AG08396 (cell line): ENCODE measurements around the gene PRDM15.

Experiments used
- DNase-seq: peaks from one replicate; pipeline ENCODE4 v3.0.0; 2012; ENCODE audit warnings: low spot score, mixed read lengths

The PRDM15 gene

GRCh38 chr21:41879190-41879998 is at the start of gene PRDM15:
TSS of gene PRDM15 (minus strand) at chr21:41879344. CDS start at chr21:41860363, 18,981 bp downstream.
- DNase-seq = peak; percentile 90

- no peak for DNase-seq
Measured at GRCh38 chr21:41928621-41929220, 49.6 kb upstream of the PRDM15 start.

- no peak for DNase-seq
Measured at GRCh38 chr21:41927727-41928409, 48.7 kb upstream of the PRDM15 start.

- DNase-seq = no peak
Measured at GRCh38 chr21:41926807-41927171, 47.6 kb upstream of the PRDM15 start.

GRCh38 chr21:41926117-41926806 is 47.1 kb upstream of the PRDM15 start:
- DNase-seq = peak; percentile 61

GRCh38 chr21:41925767-41926116 is 46.6 kb upstream of the PRDM15 start:
- no peak for DNase-seq

GRCh38 chr21:41924368-41924754 is 45.2 kb upstream of the PRDM15 start:
- peak; percentile 55 for DNase-seq

GRCh38 chr21:41923631-41924367 is 44.7 kb upstream of the PRDM15 start:
- peak; percentile 82 for DNase-seq

GRCh38 chr21:41923186-41923585 is 44.0 kb upstream of the PRDM15 start:
- DNase-seq = no peak

GRCh38 chr21:41921021-41921420 is 41.9 kb upstream of the PRDM15 start:
- no peak for DNase-seq

- no peak for DNase-seq
Measured at GRCh38 chr21:41920476-41920875, 41.3 kb upstream of the PRDM15 start.

- DNase-seq = no peak
Measured at GRCh38 chr21:41919666-41920398, 40.7 kb upstream of the PRDM15 start.

- no peak for DNase-seq
Measured at GRCh38 chr21:41918561-41919358, 39.6 kb upstream of the PRDM15 start.

- DNase-seq = no peak
Measured at GRCh38 chr21:41917531-41917930, 38.4 kb upstream of the PRDM15 start.

GRCh38 chr21:41916888-41917433 is 37.8 kb upstream of the PRDM15 start:
- no peak for DNase-seq

- DNase-seq = no peak
Measured at GRCh38 chr21:41914965-41915364, 35.8 kb upstream of the PRDM15 start.

- DNase-seq = no peak
Measured at GRCh38 chr21:41914358-41914757, 35.2 kb upstream of the PRDM15 start.

- no peak for DNase-seq
Measured at GRCh38 chr21:41913230-41913629, 34.1 kb upstream of the PRDM15 start.

- DNase-seq = no peak
Measured at GRCh38 chr21:41908829-41909228, 29.7 kb upstream of the PRDM15 start.
